Liver (tissue), 3 donors: ENCODE data around the gene RPUSD4.

Experiments used
- EGR1 ChIP-seq, 2 donors: IDR thresholded peaks; 2 replicates each; pipeline ENCODE4 v1.6.1; 2016 to 2018; ENCODE audit warnings: antibody characterized with exemption in 2 of 2, low read depth in 2 of 2
- GABPA ChIP-seq, 2 donors: IDR thresholded peaks in 1 of 2; conservative IDR thresholded peaks in 1 of 2; 2 replicates each; pipeline ENCODE4 v1.6.1; 2016; ENCODE audit warnings: antibody characterized with exemption in 2 of 2, mild to moderate bottlenecking in 1 of 2, moderate library complexity in 1 of 2
- HNF4G ChIP-seq: IDR thresholded peaks from 2 replicates; pipeline ENCODE4 v1.6.1; 2016; ENCODE audit warnings: antibody characterized with exemption
- RAD21 ChIP-seq, 2 donors: IDR thresholded peaks; 2 replicates each; pipeline ENCODE4 v1.6.1; 2016; ENCODE audit warnings: antibody characterized with exemption in 2 of 2, mild to moderate bottlenecking in 2 of 2
- SP1 ChIP-seq: IDR thresholded peaks from 2 replicates; pipeline ENCODE4 v1.6.1; 2018; ENCODE audit warnings: antibody characterized with exemption, mild to moderate bottlenecking
- TAF1 ChIP-seq: conservative IDR thresholded peaks from 2 replicates; pipeline ENCODE4 v1.6.1; 2016; ENCODE audit warnings: antibody characterized with exemption, mild to moderate bottlenecking
- TF ChIP-seq, protein P1 (sequence below): fragments of 150-350 bp; IDR thresholded peaks from 2 replicates; pipeline ENCODE4 v1.5.1; 2017; ENCODE audit warnings: improper control_type of control experiment, low read depth, low read length; ENCODE audit not compliant: missing input control
- TF ChIP-seq, protein P2 (sequence below): IDR thresholded peaks from 2 replicates; pipeline ENCODE4 v1.6.1; 2016; ENCODE audit warnings: antibody characterized with exemption
- TF ChIP-seq, protein P3 (sequence below): IDR thresholded peaks from 2 replicates; pipeline ENCODE4 v1.6.1; 2016; ENCODE audit warnings: antibody characterized with exemption
- donor health status: healthy.
- donor health status: healthy.

DNA sequence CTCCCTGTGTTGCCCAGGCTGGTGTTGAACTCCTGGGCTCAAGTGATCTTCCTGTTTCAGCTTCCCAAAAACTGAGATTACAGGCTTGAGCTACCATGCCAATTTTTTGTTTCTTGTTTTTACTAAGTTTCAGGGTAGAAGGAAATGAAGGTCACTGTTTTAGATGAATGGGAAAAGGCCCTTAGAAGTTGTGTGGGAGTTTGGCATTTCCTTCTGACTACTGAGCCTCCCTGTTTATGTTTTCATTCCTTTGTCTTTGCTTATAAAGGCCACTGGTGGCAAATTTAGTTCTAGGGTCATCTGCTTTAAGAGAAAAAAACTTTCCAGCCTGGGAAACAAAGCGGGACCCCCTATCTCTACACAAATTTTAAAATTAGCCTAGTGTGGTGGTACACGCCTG is 35.2 kb upstream of the RPUSD4 start:
- TF ChIP-seq, protein P1, sequence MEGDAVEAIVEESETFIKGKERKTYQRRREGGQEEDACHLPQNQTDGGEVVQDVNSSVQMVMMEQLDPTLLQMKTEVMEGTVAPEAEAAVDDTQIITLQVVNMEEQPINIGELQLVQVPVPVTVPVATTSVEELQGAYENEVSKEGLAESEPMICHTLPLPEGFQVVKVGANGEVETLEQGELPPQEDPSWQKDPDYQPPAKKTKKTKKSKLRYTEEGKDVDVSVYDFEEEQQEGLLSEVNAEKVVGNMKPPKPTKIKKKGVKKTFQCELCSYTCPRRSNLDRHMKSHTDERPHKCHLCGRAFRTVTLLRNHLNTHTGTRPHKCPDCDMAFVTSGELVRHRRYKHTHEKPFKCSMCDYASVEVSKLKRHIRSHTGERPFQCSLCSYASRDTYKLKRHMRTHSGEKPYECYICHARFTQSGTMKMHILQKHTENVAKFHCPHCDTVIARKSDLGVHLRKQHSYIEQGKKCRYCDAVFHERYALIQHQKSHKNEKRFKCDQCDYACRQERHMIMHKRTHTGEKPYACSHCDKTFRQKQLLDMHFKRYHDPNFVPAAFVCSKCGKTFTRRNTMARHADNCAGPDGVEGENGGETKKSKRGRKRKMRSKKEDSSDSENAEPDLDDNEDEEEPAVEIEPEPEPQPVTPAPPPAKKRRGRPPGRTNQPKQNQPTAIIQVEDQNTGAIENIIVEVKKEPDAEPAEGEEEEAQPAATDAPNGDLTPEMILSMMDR = no peak
- TF ChIP-seq, protein P2, sequence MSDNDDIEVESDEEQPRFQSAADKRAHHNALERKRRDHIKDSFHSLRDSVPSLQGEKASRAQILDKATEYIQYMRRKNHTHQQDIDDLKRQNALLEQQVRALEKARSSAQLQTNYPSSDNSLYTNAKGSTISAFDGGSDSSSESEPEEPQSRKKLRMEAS = no peak
- TF ChIP-seq RAD21 (IDR thresholded peaks at IDR 0.05) = no peak
- TF ChIP-seq, protein P3, sequence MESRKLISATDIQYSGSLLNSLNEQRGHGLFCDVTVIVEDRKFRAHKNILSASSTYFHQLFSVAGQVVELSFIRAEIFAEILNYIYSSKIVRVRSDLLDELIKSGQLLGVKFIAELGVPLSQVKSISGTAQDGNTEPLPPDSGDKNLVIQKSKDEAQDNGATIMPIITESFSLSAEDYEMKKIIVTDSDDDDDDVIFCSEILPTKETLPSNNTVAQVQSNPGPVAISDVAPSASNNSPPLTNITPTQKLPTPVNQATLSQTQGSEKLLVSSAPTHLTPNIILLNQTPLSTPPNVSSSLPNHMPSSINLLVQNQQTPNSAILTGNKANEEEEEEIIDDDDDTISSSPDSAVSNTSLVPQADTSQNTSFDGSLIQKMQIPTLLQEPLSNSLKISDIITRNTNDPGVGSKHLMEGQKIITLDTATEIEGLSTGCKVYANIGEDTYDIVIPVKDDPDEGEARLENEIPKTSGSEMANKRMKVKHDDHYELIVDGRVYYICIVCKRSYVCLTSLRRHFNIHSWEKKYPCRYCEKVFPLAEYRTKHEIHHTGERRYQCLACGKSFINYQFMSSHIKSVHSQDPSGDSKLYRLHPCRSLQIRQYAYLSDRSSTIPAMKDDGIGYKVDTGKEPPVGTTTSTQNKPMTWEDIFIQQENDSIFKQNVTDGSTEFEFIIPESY = no peak
- TF ChIP-seq HNF4G = no peak
- TF ChIP-seq TAF1 = no peak
- TF ChIP-seq GABPA (IDR thresholded peaks at IDR 0.05 in 1 of 2, conservative IDR thresholded peaks at IDR 0.05 in 1 of 2) = no peak
- no peak for TF ChIP-seq EGR1 (IDR thresholded peaks at IDR 0.05; ENCODE audit: low read depth in 2 of 2)
- no peak for TF ChIP-seq SP1
